Left cardiac atrium (tissue), 4 donors: ENCODE results near the gene ATG5. TPM values are rescaled to one million over a fixed set of nuclear protein-coding genes. Genes with fewer than 3 reads are reported as not detected.
A peak's percentile ranks its signal among the peaks of the same experiment; 100 is the strongest.

Experiments used
- ATAC-seq, 2 donors: fragments of 200-7000 bp; cut with Tn5 transposase; one replicate each; pipeline ENCODE4 v1.9.1; 2020; ENCODE audit warnings: mild to moderate bottlenecking in 2 of 2, moderate library complexity in 2 of 2
- DNase-seq: peaks from one replicate; pipeline ENCODE4 v3.0.0-alpha.2; 2020
- intact Hi-C, 2 donors: fragments of 100-400 bp; cut with DNase I; formaldehyde crosslinking; loops; one replicate each; pipeline versions ENCODE4 v1.14.1 to v1.15.1; 2022 to 2023
- total RNA-seq, 2 donors: library from RNA; stranded (reverse); fragmentation: NEBNext Ultra II Directional; extraction: Animal tissue kit (Norgen Biotek cat#: 25700); gene quantifications; one replicate each; pipeline ENCODE4 v1.2.1, GENCODE V29; 2021
- donor health status: DM: no; HTN: yes; CAD: no.
- donor health status: DM: no; HTN: yes; CAD: no; lungs with severe emphysema.
- donor health status: DM: yes; HTN: yes; CAD: no.
- donor health status: Dilated cardiomyopathy.

The ATG5 gene
- total RNA-seq, 2 donors from 2014 or later, result 17.0 to 20.2 TPM

GRCh38 chr6:106318061-106318460 lies 7.5 kb downstream of the ATG5 start:
- intact Hi-C loops, result no loop called here
- ATAC-seq (peak in 1 of 2 donors; percentile 57), DNase-seq (no peak)

GRCh38 chr6:106316375-106316766 lies 9.2 kb downstream of the ATG5 start:
- no peak for ATAC-seq
- intact Hi-C loops, result no loop called here
- DNase-seq, result no peak

GRCh38 chr6:106315765-106316374 lies 9.7 kb downstream of the ATG5 start:
- DNase-seq (no peak), ATAC-seq (no peak)
- intact Hi-C loops, result no loop called here

- ATAC-seq (peak in 1 of 2 donors; percentile 68), DNase-seq (no peak)
- intact Hi-C loops, result loop anchor here in 1 of 2 donors (10.0 kb wide), 1 partner anchor 875 kb away; no protein-coding TSS in a partner anchor
These were observed 15.7 kb downstream of the ATG5 start for GRCh38 chr6:106309766-106310373.

- no peak for DNase-seq
- no peak for ATAC-seq
- intact Hi-C loops, result loop anchor here in 1 of 2 donors (10.0 kb wide), 1 partner anchor 874 kb away; no protein-coding TSS in a partner anchor
These were observed 16.6 kb downstream of the ATG5 start for GRCh38 chr6:106308985-106309384.

- DNase-seq (no peak), ATAC-seq (no peak)
- intact Hi-C loops, result loop anchor here in 1 of 2 donors (10.0 kb wide), 1 partner anchor 871 kb away; no protein-coding TSS in a partner anchor
These were observed 19.8 kb downstream of the ATG5 start for GRCh38 chr6:106305740-106306139.

- intact Hi-C loops, result loop anchor here in 1 of 2 donors (5.0 to 10.0 kb wide), 2 partner anchors 814 to 866 kb away; no protein-coding TSS in a partner anchor
- ATAC-seq (no peak), DNase-seq (no peak)
These were observed 24.6 kb downstream of the ATG5 start for GRCh38 chr6:106300944-106301343.

GRCh38 chr6:106300020-106300780 lies 25.4 kb downstream of the ATG5 start:
- ATAC-seq (no peak), DNase-seq (no peak)
- intact Hi-C loops, result loop anchor here in 1 of 2 donors (5.0 to 10.0 kb wide), 2 partner anchors 813 to 865 kb away; no protein-coding TSS in a partner anchor

GRCh38 chr6:106293116-106293515 lies 32.4 kb downstream of the ATG5 start:
- DNase-seq (no peak), ATAC-seq (no peak)
- intact Hi-C loops, result no loop called here

- no peak for ATAC-seq
- intact Hi-C loops, result no loop called here
These were observed 34.6 kb downstream of the ATG5 start for GRCh38 chr6:106290954-106291353.

GRCh38 chr6:106290032-106290431 lies 35.5 kb downstream of the ATG5 start:
- DNase-seq (no peak), ATAC-seq (no peak)
- intact Hi-C loops, result no loop called here

More at GRCh38 chr6:106290954-106291353, 34.6 kb downstream of the ATG5 start:
- DNase-seq, result no peak

- no peak for DNase-seq
- ATAC-seq, result no peak
- intact Hi-C loops, result no loop called here
These were observed 38.3 kb downstream of the ATG5 start for GRCh38 chr6:106287215-106287614.

- intact Hi-C loops, result no loop called here
- no peak for DNase-seq
- no peak for ATAC-seq
These were observed 38.8 kb downstream of the ATG5 start for GRCh38 chr6:106286746-106287145.

- ATAC-seq (no peak), DNase-seq (no peak)
- intact Hi-C loops, result no loop called here
These were observed 42.1 kb downstream of the ATG5 start for GRCh38 chr6:106283481-106283880.

GRCh38 chr6:106281661-106282060 lies 43.9 kb downstream of the ATG5 start:
- intact Hi-C loops, result no loop called here
- DNase-seq, result no peak

GRCh38 chr6:106281088-106281487 lies 44.5 kb downstream of the ATG5 start:
- DNase-seq, result no peak
- intact Hi-C loops, result no loop called here
- no peak for ATAC-seq

More at GRCh38 chr6:106281661-106282060, 43.9 kb downstream of the ATG5 start:
- no peak for ATAC-seq

- no peak for DNase-seq
- ATAC-seq, result no peak
- intact Hi-C loops, result no loop called here
These were observed 46.4 kb downstream of the ATG5 start for GRCh38 chr6:106279179-106279578.

GRCh38 chr6:106275692-106276091 lies 49.9 kb downstream of the ATG5 start:
- intact Hi-C loops, result no loop called here
- no peak for ATAC-seq
- DNase-seq, result no peak

- DNase-seq, result no peak
- intact Hi-C loops, result no loop called here
- no peak for ATAC-seq
These were observed 52.5 kb downstream of the ATG5 start for GRCh38 chr6:106273087-106273486.

- no peak for ATAC-seq
- no peak for DNase-seq
- intact Hi-C loops, result no loop called here
These were observed 53.3 kb downstream of the ATG5 start for GRCh38 chr6:106272287-106272686.
